Suppressor macrophage treated with lipopolysaccharide for 4 hours (primary cell): ENCODE measurements around the gene P3H2.

Experiments used
- DNase-seq: peaks from one replicate; pipeline ENCODE4 v3.0.0-alpha.2; 2020

The P3H2 gene

GRCh38 chr3:190044974-190045373 is 75.7 kb downstream of the P3H2 start:
- DNase-seq, result no peak

GRCh38 chr3:190044142-190044541 is 76.6 kb downstream of the P3H2 start:
- DNase-seq, result no peak

- no peak for DNase-seq
These were observed 77.0 kb downstream of the P3H2 start for GRCh38 chr3:190043741-190044140.

- DNase-seq, result no peak
These were observed 78.1 kb downstream of the P3H2 start for GRCh38 chr3:190042558-190042957.

GRCh38 chr3:190041333-190042041 is 79.2 kb downstream of the P3H2 start:
- DNase-seq, result no peak

- no peak for DNase-seq
These were observed 80.6 kb downstream of the P3H2 start for GRCh38 chr3:190040145-190040544.

- no peak for DNase-seq
These were observed 82.4 kb downstream of the P3H2 start for GRCh38 chr3:190038050-190038933.

GRCh38 chr3:190036631-190037030 is 84.1 kb downstream of the P3H2 start:
- DNase-seq, result no peak

- DNase-seq, result no peak
These were observed 86.3 kb downstream of the P3H2 start for GRCh38 chr3:190034446-190034845.

GRCh38 chr3:190032923-190033322 is 87.8 kb downstream of the P3H2 start:
- no peak for DNase-seq

- DNase-seq, result no peak
These were observed 88.6 kb downstream of the P3H2 start for GRCh38 chr3:190031887-190032752.

GRCh38 chr3:190027116-190027515 is 93.6 kb downstream of the P3H2 start:
- DNase-seq, result no peak

- no peak for DNase-seq
These were observed 94.5 kb downstream of the P3H2 start for GRCh38 chr3:190026154-190026553.

GRCh38 chr3:190024912-190025311 is 95.8 kb downstream of the P3H2 start:
- DNase-seq, result peak; percentile 35

- DNase-seq, result no peak
These were observed 100.9 kb downstream of the P3H2 start for GRCh38 chr3:190019844-190020243.

GRCh38 chr3:190019006-190019405 is 101.7 kb downstream of the P3H2 start:
- DNase-seq, result no peak

GRCh38 chr3:190018460-190018859 is 102.2 kb downstream of the P3H2 start:
- no peak for DNase-seq

- DNase-seq, result peak; percentile 23
These were observed 103.0 kb downstream of the P3H2 start for GRCh38 chr3:190017521-190018288.

- no peak for DNase-seq
These were observed 103.7 kb downstream of the P3H2 start for GRCh38 chr3:190016966-190017365.

GRCh38 chr3:190014940-190015339 is 105.8 kb downstream of the P3H2 start:
- DNase-seq, result no peak

- no peak for DNase-seq
These were observed 106.5 kb downstream of the P3H2 start for GRCh38 chr3:190013943-190014924.
